Aorta (tissue), 5 donors: ENCODE results near the gene FRYL. TPM values are rescaled to one million over a fixed set of nuclear protein-coding genes. Genes with fewer than 3 reads are reported as not detected.
A peak's percentile ranks its signal among the peaks of the same experiment; 100 is the strongest.

Experiments
- ATAC-seq: fragments of 200-7000 bp; cut with Tn5 transposase; one replicate; pipeline ENCODE4 v1.9.1; 2022; ENCODE audit warnings: moderate library complexity; ENCODE audit not compliant: low FRiP score
- DNase-seq, 2 donors: peaks; one replicate each; pipeline ENCODE4 v3.0.0-alpha.2; 2020
- H3K27ac ChIP-seq, 2 donors: one replicate each; pipeline ENCODE4 v1.5.1; 2013; ENCODE audit warnings: low read length in 2 of 2, mild to moderate bottlenecking in 2 of 2, moderate library complexity in 2 of 2, control low read depth in 1 of 2, inconsistent platforms in 1 of 2, low read depth in 1 of 2
- H3K27me3 ChIP-seq, 2 donors: one replicate each; pipeline ENCODE4 v1.6.1; 2013; ENCODE audit warnings: control low read depth in 1 of 2, low read length in 1 of 2, mild to moderate bottlenecking in 1 of 2, moderate library complexity in 1 of 2; ENCODE audit not compliant: insufficient read depth in 2 of 2, control insufficient read depth in 1 of 2
- H3K36me3 ChIP-seq, 2 donors: one replicate each; pipeline ENCODE4 v1.6.1; 2013; ENCODE audit warnings: control low read depth in 1 of 2, low read length in 1 of 2, mild to moderate bottlenecking in 1 of 2; ENCODE audit not compliant: insufficient read depth in 2 of 2, control insufficient read depth in 1 of 2
- H3K4me1 ChIP-seq, 2 donors: one replicate each; pipeline ENCODE4 v1.6.1; 2013; ENCODE audit warnings: low read length in 2 of 2, control low read depth in 1 of 2, mild to moderate bottlenecking in 1 of 2, moderate library complexity in 1 of 2; ENCODE audit not compliant: insufficient read depth in 2 of 2, control insufficient read depth in 1 of 2
- H3K4me3 ChIP-seq, 2 donors: one replicate each; pipeline ENCODE4 v1.5.1; 2013; ENCODE audit warnings: low read length in 2 of 2, control low read depth in 1 of 2, mild to moderate bottlenecking in 1 of 2
- H3K9me3 ChIP-seq: one replicate; pipeline ENCODE4 v1.6.1; 2013; ENCODE audit warnings: mild to moderate bottlenecking, low read length; ENCODE audit not compliant: control insufficient read depth
- WGBS, 2 donors: extraction: QIAGEN DNeasy Blood & Tissue Kit; methylation state at CpG; one replicate each; pipeline ENCODE4 v1.1.7; 2013; 5-methylcytosine and 5-hydroxymethylcytosine counted together
- intact Hi-C, 2 donors: fragments of 100-400 bp; cut with DNase I; formaldehyde crosslinking; loops; one replicate each; pipeline versions ENCODE4 v1.14.2 to v1.15.0; 2022
- polyA plus RNA-seq, 2 donors: library from polyadenylated mRNA; stranded (reverse); fragments of 200-250 nt; gene quantifications; one replicate each; pipeline ENCODE4 v1.2.3, GENCODE V29; 2013
- total RNA-seq, 2 donors: library from RNA; stranded (reverse); fragmentation: NEBNext Ultra II Directional; extraction: Animal tissue kit (Norgen Biotek cat#: 25700); gene quantifications; one replicate each; pipeline ENCODE4 v1.2.1, GENCODE V29; 2021
- donor health status: healthy with polysubstance abuse.
- donor health status: Bipolar disorder and iron deficiency.
- donor health status: DM: no; HTN: no; CAD: no.
- donor health status: DM: no; HTN: no; CAD: no.
- donor health status: DM: yes; HTN: yes; CAD: no.

Gene FRYL
- total and polyA plus RNA-seq, 4 donors, result 12.8 to 141 (median 85.7) TPM

DNA sequence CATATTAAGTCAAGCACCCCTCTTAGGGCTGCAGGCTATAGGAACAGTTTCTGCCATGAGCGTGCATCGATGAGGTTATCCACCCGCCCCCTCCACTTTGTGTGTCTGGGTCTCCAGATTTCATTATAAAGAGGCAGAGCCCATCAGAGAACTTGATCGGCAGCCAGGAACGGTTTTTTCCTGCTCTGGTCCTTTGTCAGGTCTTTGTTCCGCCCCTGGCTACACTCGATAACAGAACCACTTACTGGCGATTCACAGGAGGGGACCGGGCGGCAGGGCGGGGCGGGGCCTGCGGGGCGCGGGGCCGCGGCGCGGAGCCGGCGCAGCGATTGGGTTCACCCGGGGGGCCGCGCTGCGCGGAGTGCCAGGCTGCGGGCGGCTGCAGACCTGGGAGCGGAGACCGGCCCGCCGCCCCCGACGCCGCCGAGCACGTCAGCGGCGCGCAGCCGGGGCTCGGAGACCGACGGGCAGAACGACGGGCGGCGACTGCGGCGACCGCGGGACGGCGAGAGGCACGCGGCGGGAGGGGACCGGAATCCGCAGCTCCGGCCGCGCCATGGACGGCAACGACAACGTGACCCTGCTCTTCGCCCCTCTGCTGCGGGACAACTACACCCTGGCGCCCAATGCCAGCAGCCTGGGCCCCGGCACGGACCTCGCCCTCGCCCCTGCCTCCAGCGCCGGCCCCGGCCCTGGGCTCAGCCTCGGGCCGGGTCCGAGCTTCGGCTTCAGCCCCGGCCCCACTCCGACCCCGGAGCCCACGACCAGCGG lies 296.9 kb downstream of the FRYL start, which contains the start of gene SLC10A4:
TSS of gene SLC10A4 (plus strand) at position 338 of the 771 bp plus-strand sequence. CDS start at position 557, 219 bp downstream.
- ATAC-seq, result no peak
- intact Hi-C loops, result no loop called here
- no peak for DNase-seq
- H3K27me3 ChIP-seq, result no peaks in the 10 kb centered on the region
- H3K4me3 ChIP-seq, result peak within 1 kb of the TSS; percentile 31 to 63
- no peaks in the 10 kb centered on the region for H3K36me3 ChIP-seq
- WGBS, 2 donors, result 3% methylated on average over 84 to 85 of the region's 85 CpGs
- no peaks in the 10 kb centered on the region for H3K4me1 ChIP-seq
- no peaks in the 10 kb centered on the region for H3K9me3 ChIP-seq
- H3K27ac ChIP-seq, result no peak within 1 kb of the TSS

- no peaks in the 10 kb centered on the region for H3K36me3 ChIP-seq
- H3K27me3 ChIP-seq, result no peaks in the 10 kb centered on the region
- H3K9me3 ChIP-seq, result no peaks in the 10 kb centered on the region
- intact Hi-C loops, result no loop called here
- no peak for DNase-seq
- H3K27ac ChIP-seq, result no peak overlapping the region
- ATAC-seq, result no peak
- H3K4me3 ChIP-seq, result no peak overlapping the region
- 94 to 97% methylated on average over 1 of the region's 1 CpG for WGBS, 2 donors
- no peaks in the 10 kb centered on the region for H3K4me1 ChIP-seq
These were observed 298.5 kb downstream of the FRYL start for GRCh38 chr4:48481581-48481980.

DNA sequence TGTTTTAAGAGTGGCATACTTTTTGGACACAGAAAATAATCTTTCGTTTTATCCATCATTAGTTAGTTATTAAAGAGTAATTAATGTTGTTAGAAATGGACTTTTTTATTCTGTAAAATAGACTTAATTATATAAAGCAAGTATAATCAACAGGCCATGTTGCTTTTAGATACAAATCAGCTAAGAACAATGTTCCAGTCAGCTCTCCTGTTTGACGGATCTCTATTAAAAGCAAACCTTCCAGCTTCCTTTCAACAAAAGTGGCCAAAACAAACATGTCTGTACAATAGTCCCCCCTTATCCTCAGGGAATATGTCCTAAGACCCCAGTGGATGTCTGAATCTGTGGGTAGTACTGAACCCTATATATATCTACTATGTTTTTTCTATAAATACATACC lies 301.8 kb downstream of the FRYL start:
- Histone ChIP-seq H3K27ac (no peak overlapping the region), H3K4me1 (no peaks in the 10 kb centered on the region), H3K4me3 (no peak overlapping the region), H3K9me3 (no peaks in the 10 kb centered on the region), H3K36me3 (no peaks in the 10 kb centered on the region), H3K27me3 (no peaks in the 10 kb centered on the region)
- no peak for ATAC-seq
- no peak for DNase-seq
- WGBS, 2 donors, result 31 to 39% methylated on average over 2 of the region's 2 CpGs
- intact Hi-C loops, result no loop called here

GRCh38 chr4:48475770-48476169 lies 304.3 kb downstream of the FRYL start:
- H3K4me3 ChIP-seq, result no peak overlapping the region
- DNase-seq, result no peak
- no peaks in the 10 kb centered on the region for H3K36me3 ChIP-seq
- no peak for ATAC-seq
- H3K27me3 ChIP-seq, result no peaks in the 10 kb centered on the region
- H3K4me1 ChIP-seq, result no peaks in the 10 kb centered on the region
- H3K9me3 ChIP-seq, result no peaks in the 10 kb centered on the region
- no peak overlapping the region for H3K27ac ChIP-seq
- WGBS, 2 donors, result 95 to 98% methylated on average over 6 of the region's 6 CpGs
- intact Hi-C loops, result no loop called here

- Histone ChIP-seq H3K4me3 (no peak overlapping the region), H3K36me3 (no peaks in the 10 kb centered on the region), H3K27me3 (no peaks in the 10 kb centered on the region), H3K9me3 (no peaks in the 10 kb centered on the region), H3K4me1 (no peaks in the 10 kb centered on the region), H3K27ac (no peak overlapping the region)
- ATAC-seq (no peak), DNase-seq (no peak)
- intact Hi-C loops, result no loop called here
- WGBS, 2 donors, result 96 to 98% methylated on average over 1 of the region's 1 CpG
These were observed 307.3 kb downstream of the FRYL start for GRCh38 chr4:48472794-48473193.

DNA sequence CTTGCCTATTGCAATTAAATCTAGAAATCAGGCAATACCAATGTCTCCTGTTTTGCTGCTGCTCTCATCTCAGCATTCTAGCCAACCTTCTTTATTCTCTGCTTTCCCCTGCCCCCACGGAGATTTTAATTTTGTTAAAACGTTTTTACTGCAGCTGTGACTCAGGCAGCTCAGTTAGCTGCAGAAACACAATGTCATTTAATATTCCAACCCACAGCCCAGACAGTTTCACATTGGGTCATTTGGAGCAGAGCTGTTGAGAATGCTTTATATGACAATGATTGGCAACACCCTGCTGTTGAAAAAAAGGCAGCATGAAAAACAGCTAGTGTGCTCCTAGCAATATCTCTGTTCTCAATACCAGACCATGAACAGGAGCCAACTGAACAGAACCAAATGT lies 309.5 kb downstream of the FRYL start:
- 18 to 25% methylated on average over 2 of the region's 2 CpGs for WGBS, 2 donors
- ATAC-seq, result no peak
- intact Hi-C loops, result no loop called here

DNA sequence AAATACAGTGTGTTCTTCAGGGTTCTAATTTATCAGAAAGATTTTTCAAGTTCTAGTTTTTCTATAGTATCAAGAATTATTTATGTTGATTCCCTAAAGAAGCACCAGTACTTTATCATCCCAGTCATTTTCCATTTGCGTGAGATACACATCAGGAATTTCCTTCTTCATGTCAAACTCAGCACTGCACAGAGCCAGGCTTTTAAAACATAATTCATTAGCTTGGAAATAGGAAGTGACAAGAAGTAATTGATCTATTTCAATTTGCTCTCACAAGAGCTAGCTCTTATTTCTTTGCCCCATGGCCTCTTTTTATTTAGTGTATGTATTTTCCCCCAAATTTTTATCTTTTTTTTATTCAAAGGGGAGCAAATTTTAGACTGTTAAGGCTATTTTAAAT lies 309.9 kb downstream of the FRYL start:
- Histone ChIP-seq H3K36me3 (no peaks in the 10 kb centered on the region), H3K27me3 (no peaks in the 10 kb centered on the region), H3K4me1 (no peaks in the 10 kb centered on the region), H3K27ac (no peak overlapping the region), H3K4me3 (no peak overlapping the region), H3K9me3 (no peaks in the 10 kb centered on the region)
- intact Hi-C loops, result no loop called here
- ATAC-seq (no peak), DNase-seq (no peak)
- 37 to 63% methylated on average over 1 of the region's 1 CpG for WGBS, 2 donors

More for the DNA sequence above, 309.5 kb downstream of the FRYL start:
- no peaks in the 10 kb centered on the region for H3K27me3 ChIP-seq
- no peaks in the 10 kb centered on the region for H3K36me3 ChIP-seq
- H3K9me3 ChIP-seq, result no peaks in the 10 kb centered on the region
- no peak for DNase-seq
- no peak overlapping the region for H3K4me3 ChIP-seq
- no peaks in the 10 kb centered on the region for H3K4me1 ChIP-seq
- no peak overlapping the region for H3K27ac ChIP-seq

DNA sequence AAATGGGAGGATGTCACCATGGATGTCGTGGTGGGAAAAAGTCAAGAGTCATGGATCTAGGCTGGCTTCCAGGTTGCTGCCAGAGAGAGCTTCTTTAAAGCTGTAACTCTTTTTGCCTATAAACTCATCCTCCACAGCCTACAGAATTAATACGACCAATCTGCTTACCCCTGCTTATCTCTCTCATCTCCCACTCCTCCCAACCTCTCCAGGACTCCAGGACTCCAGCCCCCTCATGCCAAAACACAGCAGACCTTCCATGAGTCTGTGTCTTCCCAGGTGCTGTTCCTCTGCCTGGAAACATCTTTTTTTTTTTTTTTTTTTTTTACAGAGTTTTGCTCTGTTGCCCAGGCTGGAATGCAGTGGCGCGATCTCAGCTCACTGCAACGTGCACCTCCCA lies 312.2 kb downstream of the FRYL start:
- H3K9me3 ChIP-seq, result no peaks in the 10 kb centered on the region
- H3K4me3 ChIP-seq, result no peak overlapping the region
- ATAC-seq, result no peak
- no peaks in the 10 kb centered on the region for H3K27me3 ChIP-seq
- H3K4me1 ChIP-seq, result no peaks in the 10 kb centered on the region
- H3K36me3 ChIP-seq, result no peaks in the 10 kb centered on the region
- intact Hi-C loops, result no loop called here
- no peak for DNase-seq
- H3K27ac ChIP-seq, result no peak overlapping the region
- 67 to 73% methylated on average over 2 to 5 of the region's 5 CpGs for WGBS, 2 donors

DNA sequence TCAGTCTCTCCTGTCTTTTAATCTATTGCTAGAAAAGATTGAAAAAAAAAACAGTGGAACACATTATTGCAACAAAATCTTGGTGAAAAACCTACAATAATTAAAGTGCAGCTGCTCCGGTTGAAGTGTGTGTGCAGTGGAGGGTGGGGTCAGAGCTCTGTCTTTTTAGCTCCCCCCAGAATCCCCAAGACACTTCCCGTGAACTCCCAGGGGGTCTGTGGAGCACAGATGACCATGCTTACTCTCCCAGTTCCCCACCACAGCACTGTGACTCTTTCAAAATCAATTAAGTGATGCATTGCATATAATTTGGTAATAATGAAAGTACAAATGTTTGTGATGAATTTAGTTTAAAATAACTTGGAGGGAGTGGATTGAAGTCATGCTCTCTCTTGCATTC lies 312.6 kb downstream of the FRYL start:
- Histone ChIP-seq H3K27me3 (no peaks in the 10 kb centered on the region), H3K27ac (no peak overlapping the region), H3K9me3 (no peaks in the 10 kb centered on the region), H3K4me3 (no peak overlapping the region), H3K36me3 (no peaks in the 10 kb centered on the region), H3K4me1 (no peaks in the 10 kb centered on the region)
- ATAC-seq (no peak), DNase-seq (no peak)
- WGBS, 2 donors, result 63 to 66% methylated on average over 2 of the region's 2 CpGs
- intact Hi-C loops, result no loop called here
